Fibroblast of lung (primary cell): ENCODE measurements around the gene SH2D3C.

Experiments
- EZH2 ChIP-seq: IDR thresholded peaks from 2 replicates; pipeline ENCODE4 v1.5.1; 2012; ENCODE audit warnings: low read length, control low read depth, mild to moderate bottlenecking; ENCODE audit errors: missing control alignments
- TF ChIP-seq, protein P1 (sequence below), 2 donors: IDR thresholded peaks in 1 of 2; conservative IDR thresholded peaks in 1 of 2; 1 replicate in 1 of 2; 2 replicates in 1 of 2; pipeline ENCODE4 v1.5.1; 2011 to 2012; ENCODE audit warnings: low read length in 2 of 2, control low read depth in 1 of 2, inconsistent platforms in 1 of 2, low read depth in 1 of 2, mild to moderate bottlenecking in 1 of 2

DNA sequence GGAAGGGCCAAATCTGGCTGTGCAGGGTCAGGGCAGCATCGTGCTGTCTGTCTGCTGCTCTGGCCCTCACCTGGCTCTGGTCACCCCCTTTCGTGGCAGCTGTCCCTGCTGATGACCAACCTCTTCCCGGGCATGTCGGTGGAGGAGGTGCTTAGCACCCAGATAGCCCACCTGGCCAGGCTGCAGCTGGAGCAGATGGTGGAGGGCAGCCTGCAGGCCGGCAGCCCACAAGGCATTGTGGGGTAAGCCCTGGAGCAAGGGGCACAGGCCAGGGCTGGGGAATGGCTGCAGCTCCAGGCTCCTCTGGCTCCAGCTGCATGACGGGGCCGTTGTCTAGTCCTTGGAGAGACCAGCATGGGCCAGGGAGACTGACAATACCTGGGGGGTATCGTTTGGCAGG, 51.6 kb downstream of the SH2D3C start:
- TF ChIP-seq, protein P1, sequence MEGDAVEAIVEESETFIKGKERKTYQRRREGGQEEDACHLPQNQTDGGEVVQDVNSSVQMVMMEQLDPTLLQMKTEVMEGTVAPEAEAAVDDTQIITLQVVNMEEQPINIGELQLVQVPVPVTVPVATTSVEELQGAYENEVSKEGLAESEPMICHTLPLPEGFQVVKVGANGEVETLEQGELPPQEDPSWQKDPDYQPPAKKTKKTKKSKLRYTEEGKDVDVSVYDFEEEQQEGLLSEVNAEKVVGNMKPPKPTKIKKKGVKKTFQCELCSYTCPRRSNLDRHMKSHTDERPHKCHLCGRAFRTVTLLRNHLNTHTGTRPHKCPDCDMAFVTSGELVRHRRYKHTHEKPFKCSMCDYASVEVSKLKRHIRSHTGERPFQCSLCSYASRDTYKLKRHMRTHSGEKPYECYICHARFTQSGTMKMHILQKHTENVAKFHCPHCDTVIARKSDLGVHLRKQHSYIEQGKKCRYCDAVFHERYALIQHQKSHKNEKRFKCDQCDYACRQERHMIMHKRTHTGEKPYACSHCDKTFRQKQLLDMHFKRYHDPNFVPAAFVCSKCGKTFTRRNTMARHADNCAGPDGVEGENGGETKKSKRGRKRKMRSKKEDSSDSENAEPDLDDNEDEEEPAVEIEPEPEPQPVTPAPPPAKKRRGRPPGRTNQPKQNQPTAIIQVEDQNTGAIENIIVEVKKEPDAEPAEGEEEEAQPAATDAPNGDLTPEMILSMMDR (conservative IDR thresholded peaks at IDR 0.05 in 1 of 2, IDR thresholded peaks at IDR 0.05 in 1 of 2; ENCODE audit: low read depth in 1 of 2, low read length in 2 of 2), result no peak
- no peak for TF ChIP-seq EZH2
